Measurements from ENCODE around the gene PIGU.

GRCh38 chr20:34583544-34583943 is 93.3 kb downstream of the PIGU start:
- no peak for TF ChIP-seq CTCF (IDR thresholded peaks at IDR 0.05 in 2 of 3, conservative IDR thresholded peaks at IDR 0.05 in 1 of 3; ENCODE audit: borderline replicate concordance in 1 of 3, insufficient read depth in 1 of 3, low read depth in 2 of 3, low read length in 2 of 3)
- no peak for TF ChIP-seq RAD21 (IDR thresholded peaks at IDR 0.05; ENCODE audit: low read depth)
- TF ChIP-seq ZFX (IDR thresholded peaks at IDR 0.05): no peak
